Activated T-cell treated with anti-CD3 and anti-CD28 coated beads, Interleukin-2, amount 50 U/mL, for 24 hours (primary cell): ENCODE results near the gene AFF3.
"Not testable (repeated sequence)": the region's sequence is repeated elsewhere in the genome, so short reads cannot be mapped to it uniquely, and the experiment has no call there.

ENCODE experiments used
- DNase-seq: peaks from one replicate; pipeline ENCODE4 v3.0.0-alpha.2; 2020
- H3K27ac Mint-ChIP-seq: 2 replicates; pipeline ENCODE4 v1.8.0; 2020; ENCODE audit warnings: mild to moderate bottlenecking, mixed read lengths
- H3K27me3 Mint-ChIP-seq: 2 replicates; pipeline ENCODE4 v1.8.0; 2020; ENCODE audit warnings: mixed read lengths
- H3K36me3 Mint-ChIP-seq: 2 replicates; pipeline ENCODE4 v1.8.0; 2020; ENCODE audit warnings: low read depth, mixed read lengths
- H3K4me1 Mint-ChIP-seq: 2 replicates; pipeline ENCODE4 v1.8.0; 2020; ENCODE audit warnings: low read depth, mixed read lengths
- H3K4me3 Mint-ChIP-seq: 2 replicates; pipeline ENCODE4 v1.8.0; 2020; ENCODE audit warnings: mild to moderate bottlenecking, moderate library complexity, mixed read lengths
- H3K9me3 Mint-ChIP-seq: 2 replicates; pipeline ENCODE4 v1.8.0; 2020; ENCODE audit warnings: mixed read lengths

The AFF3 gene

GRCh38 chr2:100106460-100106859 lies 35.9 kb downstream of the AFF3 start:
- Mint-ChIP-seq H3K27ac (no peak overlapping the region), H3K4me1 (peaks cover 7% of the 10 kb centered on the region), H3K4me3 (no peak overlapping the region), H3K27me3 (peaks cover 35% of the 10 kb centered on the region), H3K36me3 (no peaks in the 10 kb centered on the region), H3K9me3 (no peaks in the 10 kb centered on the region)
- DNase-seq = no peak

DNA sequence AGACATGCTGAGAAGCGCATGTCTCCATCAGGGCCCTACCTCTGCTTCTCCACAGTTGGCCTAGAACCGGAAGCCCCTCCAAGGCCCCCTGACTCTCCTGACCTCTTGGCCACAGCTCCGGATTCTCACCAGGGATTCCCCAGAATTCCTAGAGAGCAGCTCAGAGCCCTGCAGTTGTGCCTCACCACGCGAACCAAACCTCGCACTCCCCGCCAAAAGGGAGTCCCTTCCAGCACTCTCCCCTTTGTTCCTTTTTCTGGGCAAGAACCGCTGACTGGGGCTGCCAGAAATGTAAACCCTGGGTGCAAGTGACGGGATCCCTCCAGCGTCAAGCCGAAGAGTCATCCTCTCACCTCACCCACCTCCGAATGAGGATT lies 36.7 kb downstream of the AFF3 start:
- Mint-ChIP-seq H3K4me3 (peak overlapping the region; percentile 76), H3K27ac (peak overlapping the region; percentile 56), H3K4me1 (peaks cover 7% of the 10 kb centered on the region), H3K27me3 (peaks cover 35% of the 10 kb centered on the region), H3K9me3 (no peaks in the 10 kb centered on the region), H3K36me3 (no peaks in the 10 kb centered on the region)
- DNase-seq = no peak

DNA sequence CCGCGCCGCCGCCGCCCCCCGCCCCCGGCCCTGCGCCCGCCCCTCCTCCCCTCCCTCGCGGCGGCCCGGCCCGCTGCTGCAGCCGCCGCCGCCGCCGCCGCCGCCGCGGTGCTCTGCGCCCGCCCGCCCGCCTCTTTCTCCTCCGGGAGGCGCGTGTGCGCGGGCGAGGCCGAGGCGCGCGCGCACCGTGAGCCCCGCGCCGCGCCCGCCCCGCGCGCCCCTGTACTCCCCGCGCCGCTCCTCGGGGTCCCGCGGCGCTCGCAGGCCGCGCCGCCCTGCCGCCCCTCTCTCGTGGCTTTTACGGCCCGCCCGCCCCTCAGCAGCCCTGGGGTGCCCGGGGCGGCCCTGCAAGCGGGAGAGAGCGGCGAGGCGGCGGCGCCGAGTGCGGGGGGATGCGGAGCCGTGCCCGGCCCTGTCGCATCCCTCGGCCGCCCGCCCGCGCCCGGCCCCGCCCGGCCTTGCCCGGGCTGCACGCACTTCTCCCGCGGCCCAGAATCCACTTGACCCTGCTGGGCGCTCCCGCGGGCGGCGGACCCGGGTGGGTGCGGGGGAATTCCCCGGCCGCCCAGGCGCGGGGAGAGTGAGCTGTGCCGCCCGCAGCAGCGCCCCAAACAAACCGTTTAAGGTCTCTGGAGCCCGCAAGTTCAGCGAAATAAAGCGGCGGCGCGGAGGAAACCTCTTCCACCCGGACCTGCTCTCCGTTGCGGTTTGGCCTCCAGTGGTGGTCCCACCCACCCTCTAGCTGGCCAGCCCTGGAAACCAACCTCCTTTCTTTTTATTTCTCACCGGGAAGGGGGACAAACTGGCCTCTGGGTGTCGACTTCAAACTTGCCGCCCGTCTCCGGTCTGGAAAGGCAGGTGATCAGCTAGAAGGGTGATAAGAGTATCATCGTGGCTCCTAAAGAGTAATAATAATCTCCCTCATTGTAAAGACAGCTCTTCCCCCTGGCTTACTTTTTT lies 37.4 kb downstream of the AFF3 start:
- DNase-seq = peak; percentile 51
- H3K27ac Mint-ChIP-seq = peak overlapping the region; percentile 56
- H3K27me3 Mint-ChIP-seq = peaks cover 35% of the 10 kb centered on the region
- H3K9me3 Mint-ChIP-seq = no peaks in the 10 kb centered on the region
- no peaks in the 10 kb centered on the region for H3K36me3 Mint-ChIP-seq
- peak overlapping the region; percentile 76 for H3K4me3 Mint-ChIP-seq
- H3K4me1 Mint-ChIP-seq = peaks cover 9% of the 10 kb centered on the region

DNA sequence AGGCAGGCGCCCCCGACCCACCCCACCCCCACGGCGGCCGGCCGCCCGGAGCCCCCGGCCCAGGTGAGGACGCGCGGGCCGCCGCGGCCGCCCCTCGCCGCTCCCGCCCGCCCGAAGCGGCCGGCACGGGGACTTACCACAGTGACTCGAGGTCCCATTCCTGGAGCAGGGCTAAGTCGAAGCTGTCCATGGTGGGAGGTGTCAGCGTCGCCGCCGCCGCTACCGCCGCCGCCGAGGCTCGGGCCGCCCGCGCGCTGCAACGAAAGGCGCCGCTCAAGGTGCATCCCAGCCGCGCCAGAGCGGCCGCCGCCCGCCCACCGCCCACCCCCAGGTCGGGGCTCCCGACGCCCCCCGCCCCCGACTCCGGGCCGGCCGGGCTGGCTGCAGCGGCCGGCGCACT lies 38.1 kb downstream of the AFF3 start:
- H3K36me3 Mint-ChIP-seq, H3K9me3 Mint-ChIP-seq, DNase-seq, H3K4me3 Mint-ChIP-seq, H3K27ac Mint-ChIP-seq, H3K4me1 Mint-ChIP-seq: not testable (repeated sequence)
- peaks cover 35% of the 10 kb centered on the region for H3K27me3 Mint-ChIP-seq

DNA sequence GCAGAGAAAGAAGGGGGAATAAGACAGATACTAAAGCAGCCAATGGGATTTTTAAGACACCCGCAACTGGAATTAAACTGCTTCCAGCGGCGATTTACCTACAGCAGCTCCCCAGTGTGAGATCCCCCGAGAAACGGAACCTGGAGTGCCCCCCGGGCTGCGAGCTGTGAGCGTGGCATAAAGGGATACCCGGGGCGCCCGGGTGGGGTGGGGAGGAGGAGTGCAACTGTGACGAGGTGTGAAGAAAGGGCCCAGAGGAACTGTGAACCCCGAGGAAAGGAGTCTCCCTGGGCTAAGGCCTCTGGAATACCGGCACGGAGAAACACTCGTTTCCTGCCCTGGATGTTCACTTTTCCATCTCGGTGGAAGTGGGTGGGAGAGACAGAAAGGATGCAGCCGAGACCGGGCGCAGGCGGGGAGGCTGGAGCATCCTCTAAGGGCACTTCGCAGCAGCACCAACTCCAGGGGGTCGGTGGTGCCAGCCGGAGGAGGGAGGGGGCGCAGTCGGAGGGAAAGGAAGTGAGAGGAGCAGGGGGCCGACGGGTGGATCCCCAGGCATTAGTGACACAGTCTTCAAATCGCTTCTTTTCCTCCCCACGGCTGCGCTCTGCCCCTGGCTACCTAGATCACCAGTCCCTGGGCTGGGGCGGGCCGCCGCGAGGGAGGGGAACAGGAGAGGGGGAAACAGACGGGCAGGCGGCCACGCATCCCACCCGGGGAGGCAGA lies 38.7 kb downstream of the AFF3 start:
- H3K27ac Mint-ChIP-seq, H3K4me1 Mint-ChIP-seq, H3K4me3 Mint-ChIP-seq, H3K36me3 Mint-ChIP-seq, H3K9me3 Mint-ChIP-seq, DNase-seq: not testable (repeated sequence)
- peaks cover 35% of the 10 kb centered on the region for H3K27me3 Mint-ChIP-seq

DNA sequence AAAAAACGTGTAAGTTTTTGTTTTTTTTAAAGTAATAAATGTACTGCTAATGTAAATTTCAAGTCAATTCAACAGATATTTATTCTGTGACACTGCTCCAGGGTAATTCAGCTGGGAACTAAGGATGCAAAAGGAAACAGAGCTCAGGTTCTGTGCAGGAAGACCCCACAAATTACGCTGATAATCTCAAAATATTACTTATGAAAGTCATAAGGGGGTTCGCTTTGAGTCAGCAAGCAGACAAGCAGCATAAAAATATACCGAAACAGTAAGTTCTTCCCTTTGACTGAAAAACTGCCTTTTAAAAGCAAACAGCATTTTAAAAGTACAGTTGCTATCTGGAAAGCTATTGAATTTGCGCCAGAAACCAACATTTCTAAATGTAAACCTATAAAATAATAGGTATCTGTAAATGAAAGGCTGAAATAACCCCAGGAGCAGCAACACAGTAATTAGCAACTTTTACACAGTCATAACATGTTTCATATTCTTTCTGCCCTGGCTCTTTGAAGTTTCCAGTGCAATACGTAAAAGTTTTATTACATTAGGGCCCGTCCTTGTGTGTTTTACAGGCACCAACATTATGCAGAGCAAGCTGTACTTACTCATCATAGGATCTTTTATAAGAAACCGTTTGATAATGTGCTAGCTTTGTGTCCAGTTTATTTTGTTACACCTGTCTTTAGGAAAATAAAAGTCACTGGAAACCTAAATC lies 39.8 kb downstream of the AFF3 start:
- H3K36me3 Mint-ChIP-seq, H3K27ac Mint-ChIP-seq, H3K4me1 Mint-ChIP-seq, H3K9me3 Mint-ChIP-seq, H3K4me3 Mint-ChIP-seq, DNase-seq: not testable (repeated sequence)
- H3K27me3 Mint-ChIP-seq = peaks cover 25% of the 10 kb centered on the region

DNA sequence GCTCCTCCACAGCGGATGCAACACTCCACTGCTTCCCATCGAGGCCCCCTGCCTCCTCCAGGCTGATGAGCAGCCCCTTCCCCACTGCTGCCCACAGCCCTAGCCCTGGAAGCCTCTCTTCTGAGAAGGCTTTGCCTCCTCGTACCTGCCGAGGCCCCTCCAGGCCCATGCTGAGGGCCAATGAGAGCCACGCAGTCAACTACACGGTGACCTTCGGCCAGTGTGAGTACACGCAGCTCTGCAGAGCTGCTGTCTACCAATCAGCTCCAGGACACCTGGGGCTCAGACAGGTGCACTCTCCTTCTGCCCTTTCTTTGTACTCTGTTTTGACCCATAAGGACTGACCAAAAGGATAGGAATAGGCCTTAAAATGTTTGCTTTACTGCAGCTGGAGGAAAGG lies 43.5 kb downstream of the AFF3 start:
- DNase-seq, H3K36me3 Mint-ChIP-seq, H3K4me1 Mint-ChIP-seq, H3K4me3 Mint-ChIP-seq, H3K27ac Mint-ChIP-seq, H3K9me3 Mint-ChIP-seq, H3K27me3 Mint-ChIP-seq: not testable (repeated sequence)

GRCh38 chr2:100097611-100098294 lies 44.6 kb downstream of the AFF3 start:
- DNase-seq, H3K9me3 Mint-ChIP-seq, H3K4me3 Mint-ChIP-seq, H3K36me3 Mint-ChIP-seq, H3K27me3 Mint-ChIP-seq, H3K4me1 Mint-ChIP-seq, H3K27ac Mint-ChIP-seq: not testable (repeated sequence)

GRCh38 chr2:100095845-100096244 lies 46.5 kb downstream of the AFF3 start:
- DNase-seq, H3K27ac Mint-ChIP-seq, H3K4me3 Mint-ChIP-seq, H3K9me3 Mint-ChIP-seq, H3K36me3 Mint-ChIP-seq, H3K27me3 Mint-ChIP-seq, H3K4me1 Mint-ChIP-seq: not testable (repeated sequence)

GRCh38 chr2:100091807-100092206 lies 50.6 kb downstream of the AFF3 start:
- not testable (repeated sequence) for H3K4me3 Mint-ChIP-seq, H3K27me3 Mint-ChIP-seq, DNase-seq, H3K36me3 Mint-ChIP-seq, H3K27ac Mint-ChIP-seq, H3K4me1 Mint-ChIP-seq, H3K9me3 Mint-ChIP-seq

GRCh38 chr2:100085744-100086143 lies 56.6 kb downstream of the AFF3 start:
- not testable (repeated sequence) for H3K9me3 Mint-ChIP-seq, H3K27me3 Mint-ChIP-seq, H3K36me3 Mint-ChIP-seq, H3K27ac Mint-ChIP-seq, H3K4me3 Mint-ChIP-seq, H3K4me1 Mint-ChIP-seq, DNase-seq

DNA sequence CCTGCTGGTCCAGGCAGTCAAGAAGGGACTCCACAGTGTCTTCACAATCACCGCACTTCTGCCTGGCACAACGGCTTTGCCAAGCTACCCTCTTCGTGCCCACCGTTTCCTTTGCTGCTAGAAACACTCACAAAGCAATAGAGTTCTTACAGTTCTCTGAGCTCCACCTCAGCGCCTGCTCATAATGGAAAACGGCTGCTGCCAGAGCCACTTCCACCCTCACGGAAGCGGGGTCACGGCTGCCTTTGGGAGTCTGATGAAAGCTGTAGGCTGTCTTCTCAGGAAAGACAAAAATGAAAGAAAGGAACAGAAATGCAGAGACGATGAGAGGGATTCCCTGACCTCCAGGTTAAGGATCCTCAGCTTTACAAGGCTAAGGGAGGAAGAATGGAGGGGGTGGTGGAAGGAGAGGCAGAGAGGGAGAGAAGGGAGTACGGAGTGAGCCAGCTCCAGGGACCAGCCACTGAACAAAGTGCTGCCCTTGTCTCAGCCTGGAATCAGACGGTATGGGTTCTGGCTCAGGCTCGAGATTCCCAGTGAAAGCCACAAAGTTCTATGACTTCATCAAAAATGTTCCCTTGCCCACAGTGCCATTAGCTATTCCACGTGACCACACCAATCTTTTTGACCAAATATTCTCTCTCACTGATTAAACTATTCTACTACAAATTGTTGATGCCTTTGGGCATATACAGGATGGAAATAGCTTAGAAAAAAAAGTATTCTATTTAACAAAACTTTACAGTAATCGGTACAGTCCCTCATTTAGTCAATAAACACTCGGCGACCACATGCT lies 58.8 kb downstream of the AFF3 start:
- not testable (repeated sequence) for H3K9me3 Mint-ChIP-seq, H3K36me3 Mint-ChIP-seq, DNase-seq, H3K27ac Mint-ChIP-seq, H3K27me3 Mint-ChIP-seq, H3K4me3 Mint-ChIP-seq, H3K4me1 Mint-ChIP-seq

DNA sequence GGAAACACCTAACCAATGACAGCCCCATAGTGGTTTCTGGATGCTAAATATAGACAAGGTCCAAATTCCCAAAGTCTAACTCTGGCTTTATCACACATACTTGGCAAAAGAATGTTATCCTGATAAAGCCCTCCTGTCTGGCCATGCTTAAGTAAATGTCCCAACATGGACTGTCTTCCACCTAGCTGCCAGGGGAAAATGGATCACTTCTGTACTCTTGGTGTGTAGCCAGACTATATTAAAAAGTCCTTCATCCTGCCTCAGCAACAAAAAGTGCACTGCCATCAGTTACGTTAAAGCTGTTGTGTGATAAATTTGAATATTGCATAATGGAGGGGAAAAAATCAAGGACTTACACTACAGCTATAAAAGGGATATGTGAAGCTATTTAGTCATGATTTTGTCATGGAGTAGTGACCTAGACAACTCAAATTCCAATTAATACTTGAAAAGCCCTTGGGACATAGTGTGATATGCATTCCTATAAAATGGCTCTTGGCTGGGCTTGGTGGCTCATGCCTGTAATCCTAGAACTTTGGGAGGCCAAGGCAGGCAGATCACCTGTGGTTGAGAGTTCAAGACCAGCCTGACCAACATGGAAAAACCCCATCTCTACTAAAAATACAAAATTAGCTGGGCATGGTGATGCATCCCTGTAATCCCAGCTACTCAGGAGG lies 60.0 kb downstream of the AFF3 start:
- H3K36me3 Mint-ChIP-seq, H3K27ac Mint-ChIP-seq, H3K4me3 Mint-ChIP-seq, H3K4me1 Mint-ChIP-seq, H3K9me3 Mint-ChIP-seq, DNase-seq, H3K27me3 Mint-ChIP-seq: not testable (repeated sequence)
